GM18499 (cell line): ENCODE results near the gene TGFBR3.

Experiments used
- ATAC-seq: cut with Tn5 transposase; IDR thresholded peaks from one replicate; pipeline ENCODE4 v1.9.1; 2021; ENCODE audit warnings: moderate number of reproducible peaks; ENCODE audit not compliant: insufficient read depth, unreplicated experiment

Gene TGFBR3

DNA sequence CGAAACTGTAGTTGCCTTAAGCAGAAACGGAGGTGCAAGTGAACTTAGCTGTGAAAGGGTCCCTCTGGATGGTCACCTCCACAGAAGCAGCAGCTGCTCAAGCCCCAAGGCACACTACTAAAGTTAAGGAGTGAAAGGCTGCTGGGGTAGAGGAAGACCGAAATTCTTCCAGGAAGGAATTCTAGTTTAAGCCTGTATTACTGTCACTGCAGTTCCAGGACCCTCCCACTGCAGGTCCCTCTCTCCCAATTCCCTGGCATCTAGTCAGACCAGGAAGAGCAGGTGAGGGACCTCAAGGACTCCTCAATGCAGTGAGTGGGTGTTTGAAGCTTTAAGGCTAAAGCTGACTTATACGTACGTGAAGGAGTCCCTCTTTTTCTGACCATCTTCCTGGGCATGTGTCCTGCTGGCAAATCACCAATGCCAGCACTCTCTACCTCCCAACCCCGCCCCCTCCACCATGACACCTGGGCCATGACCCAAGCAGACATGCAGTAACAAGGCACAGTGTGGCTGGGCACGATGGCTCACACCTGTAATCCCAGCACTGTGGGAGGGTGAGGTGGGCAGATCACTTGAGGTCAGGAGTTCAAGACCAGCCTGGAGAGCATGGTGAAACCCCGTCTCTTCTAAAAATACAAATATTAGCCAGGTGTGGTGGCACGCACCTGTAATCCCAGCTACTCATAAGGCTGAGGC lies 57.2 kb downstream of the TGFBR3 start:
- no peak for ATAC-seq

DNA sequence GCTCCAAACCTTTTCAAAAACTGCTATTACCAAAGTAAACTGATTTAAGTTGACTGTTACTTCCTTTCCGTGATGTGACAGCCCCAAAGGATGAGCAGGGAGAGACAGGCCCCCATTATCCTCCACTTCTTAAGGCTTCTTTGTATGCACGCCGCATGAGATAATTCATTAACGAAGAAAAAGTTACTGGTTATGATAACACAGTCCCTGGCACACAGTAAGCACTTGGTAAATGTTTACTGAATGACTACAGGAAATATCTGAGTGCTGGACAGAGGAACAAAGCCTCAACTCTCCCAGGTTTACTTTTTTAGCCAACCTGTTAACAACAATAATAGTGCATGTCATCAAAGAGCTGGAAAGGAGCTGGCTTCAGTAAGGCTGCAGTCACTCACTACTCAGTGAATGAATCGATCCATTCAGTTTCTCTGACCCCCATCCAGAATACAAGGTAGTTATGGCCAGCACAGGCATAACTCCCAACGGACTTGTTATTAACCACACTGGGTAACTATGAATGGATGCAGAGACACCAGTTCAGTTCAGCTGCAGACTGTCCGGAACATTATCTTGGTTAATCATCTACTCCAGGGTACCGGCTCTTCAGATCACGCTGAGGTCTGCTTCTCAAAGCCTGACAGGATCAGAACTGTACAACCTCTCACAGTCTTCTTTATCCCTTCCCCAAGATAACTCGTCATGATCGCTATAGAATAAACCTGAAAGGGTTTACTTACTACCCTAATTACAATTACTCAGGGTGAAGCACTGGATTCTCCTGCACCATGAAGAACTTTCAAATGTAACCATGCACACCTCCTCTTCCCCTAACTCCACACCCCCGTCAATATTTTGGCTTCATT lies 58.3 kb downstream of the TGFBR3 start:
- ATAC-seq, result no peak

DNA sequence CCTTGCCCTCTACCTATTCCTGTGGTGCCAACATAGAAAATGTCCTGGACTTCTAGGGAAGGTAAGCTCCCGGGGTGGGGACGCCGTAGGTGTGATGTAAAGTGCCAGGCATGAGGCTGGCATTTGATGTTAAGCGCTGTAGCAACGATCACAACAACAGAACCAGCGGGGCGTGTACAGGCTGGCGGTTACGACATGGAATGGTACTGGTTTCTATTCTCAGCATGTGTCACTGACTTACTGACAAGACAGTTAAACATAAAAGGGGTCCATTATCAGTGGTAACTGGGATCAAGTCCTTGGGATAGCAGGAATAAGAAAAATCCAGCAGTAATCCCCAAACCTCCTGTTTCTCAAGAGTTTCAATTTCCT lies 58.9 kb downstream of the TGFBR3 start:
- peak; percentile 43 for ATAC-seq

DNA sequence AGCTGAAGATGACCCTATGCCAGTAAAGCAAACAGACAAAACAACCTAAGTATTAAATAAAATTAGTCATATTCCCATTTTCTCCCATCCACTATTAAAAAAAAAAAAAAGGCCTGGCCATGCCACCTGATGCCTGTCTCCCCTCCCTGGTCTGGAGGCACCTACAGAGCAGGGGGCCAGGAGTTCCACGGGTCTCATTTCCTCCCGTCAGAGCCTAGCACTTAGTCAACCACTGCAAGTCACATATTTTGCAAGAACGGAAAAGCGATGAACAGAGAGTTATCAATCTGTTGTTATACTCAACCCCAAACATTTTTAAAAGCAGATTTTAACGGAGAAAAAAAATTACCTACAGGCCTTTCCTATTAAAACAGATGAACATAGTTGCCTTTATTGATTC lies 59.3 kb downstream of the TGFBR3 start:
- no peak for ATAC-seq

DNA sequence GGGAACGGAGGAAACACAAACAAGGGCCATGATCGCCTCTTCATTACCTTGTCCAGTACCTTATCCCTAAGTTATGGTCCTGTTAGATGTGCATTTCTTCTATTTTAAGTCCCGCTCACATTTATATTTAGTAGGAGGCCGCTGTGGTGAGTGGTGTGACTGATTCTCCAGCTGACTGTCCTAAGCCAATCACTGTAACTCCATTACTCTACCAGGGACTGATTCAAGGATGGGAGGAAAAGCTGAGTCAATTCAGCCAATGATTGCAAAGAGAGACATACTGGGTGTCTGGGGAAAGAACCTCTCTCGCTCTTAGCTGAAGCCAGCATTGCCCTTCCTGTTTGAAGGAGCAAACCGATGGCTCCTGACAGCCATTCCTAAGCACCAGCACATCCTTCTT lies 59.7 kb downstream of the TGFBR3 start:
- no peak for ATAC-seq

DNA sequence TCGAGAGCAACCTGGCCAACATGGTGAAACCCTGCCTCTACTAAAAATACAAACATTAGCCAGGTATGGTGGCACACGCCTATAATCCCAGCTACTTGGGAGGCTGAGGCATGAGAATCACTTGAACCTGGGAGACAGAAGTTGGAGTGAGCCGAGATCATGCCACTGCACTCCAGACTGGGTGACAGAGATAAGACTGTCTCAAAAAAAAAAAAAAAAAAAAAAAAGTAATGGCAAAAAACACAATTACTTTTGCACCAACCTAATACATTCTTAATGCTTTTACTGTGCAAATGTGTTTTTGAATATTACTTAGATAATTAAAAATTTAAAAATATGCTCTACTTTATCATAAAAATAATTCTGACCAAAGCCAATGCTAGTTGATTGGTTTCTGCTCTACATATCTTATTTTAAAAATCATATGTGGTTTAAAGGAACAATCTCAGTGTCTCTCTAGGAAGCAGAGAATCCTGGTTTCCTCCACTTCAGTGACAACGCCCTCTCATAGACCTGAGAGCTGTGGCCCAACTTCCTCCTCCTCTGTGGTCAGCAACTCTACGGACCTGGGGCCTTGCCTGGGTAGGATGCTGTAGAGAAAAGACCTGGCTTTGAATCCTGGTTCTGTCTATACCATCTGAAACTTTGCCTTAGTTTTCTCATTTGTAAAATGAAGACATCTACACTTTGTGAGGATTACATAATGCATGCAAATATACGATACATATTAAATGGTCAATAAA lies 64.7 kb downstream of the TGFBR3 start:
- ATAC-seq, result no peak

DNA sequence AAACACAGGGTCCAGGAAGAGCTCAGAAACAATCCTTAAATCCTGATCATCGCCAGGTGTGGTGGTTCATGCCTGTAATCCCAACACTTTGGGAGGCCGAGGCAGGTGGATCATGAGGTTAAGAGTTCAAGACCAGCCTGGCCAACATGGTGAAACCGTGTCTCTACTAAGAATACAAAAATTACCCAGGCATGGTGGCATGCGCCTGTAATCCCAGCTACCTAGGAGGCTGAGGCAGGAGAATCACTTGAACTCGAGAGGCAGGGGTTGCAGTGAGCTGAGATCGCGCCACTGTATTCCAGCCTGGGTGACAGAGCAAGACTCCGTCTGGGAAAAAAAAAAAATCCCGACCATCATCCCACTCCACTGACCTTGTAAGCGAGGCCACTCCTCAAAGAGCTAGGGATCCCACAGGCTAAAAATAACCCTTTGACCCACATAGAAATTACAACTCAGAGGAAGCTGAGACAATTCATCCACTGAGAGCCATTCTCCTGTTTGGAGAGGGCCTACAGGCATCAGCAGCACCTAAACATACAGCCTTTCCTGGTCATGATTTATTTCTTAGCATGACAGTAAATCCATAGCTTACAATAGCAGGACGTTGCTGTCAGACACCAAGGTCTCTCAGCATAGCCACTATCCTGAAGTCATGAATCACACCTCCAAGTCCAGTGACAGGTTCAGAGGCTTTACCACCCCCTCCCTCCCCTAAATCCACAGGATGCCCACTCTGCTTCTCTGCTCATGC lies 66.7 kb downstream of the TGFBR3 start:
- ATAC-seq, result no peak

DNA sequence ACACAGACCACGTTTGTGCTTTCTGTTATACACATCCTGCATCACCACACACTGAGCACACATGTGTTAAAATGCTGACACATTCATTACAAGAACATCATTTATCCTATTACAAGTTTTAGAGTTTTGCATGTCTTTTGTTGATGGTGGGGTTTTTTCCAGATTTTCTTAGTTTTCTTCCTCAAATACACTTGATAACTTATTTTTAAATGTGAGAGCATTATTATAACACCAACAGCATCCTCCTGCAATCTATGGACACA lies 67.3 kb downstream of the TGFBR3 start:
- no peak for ATAC-seq

DNA sequence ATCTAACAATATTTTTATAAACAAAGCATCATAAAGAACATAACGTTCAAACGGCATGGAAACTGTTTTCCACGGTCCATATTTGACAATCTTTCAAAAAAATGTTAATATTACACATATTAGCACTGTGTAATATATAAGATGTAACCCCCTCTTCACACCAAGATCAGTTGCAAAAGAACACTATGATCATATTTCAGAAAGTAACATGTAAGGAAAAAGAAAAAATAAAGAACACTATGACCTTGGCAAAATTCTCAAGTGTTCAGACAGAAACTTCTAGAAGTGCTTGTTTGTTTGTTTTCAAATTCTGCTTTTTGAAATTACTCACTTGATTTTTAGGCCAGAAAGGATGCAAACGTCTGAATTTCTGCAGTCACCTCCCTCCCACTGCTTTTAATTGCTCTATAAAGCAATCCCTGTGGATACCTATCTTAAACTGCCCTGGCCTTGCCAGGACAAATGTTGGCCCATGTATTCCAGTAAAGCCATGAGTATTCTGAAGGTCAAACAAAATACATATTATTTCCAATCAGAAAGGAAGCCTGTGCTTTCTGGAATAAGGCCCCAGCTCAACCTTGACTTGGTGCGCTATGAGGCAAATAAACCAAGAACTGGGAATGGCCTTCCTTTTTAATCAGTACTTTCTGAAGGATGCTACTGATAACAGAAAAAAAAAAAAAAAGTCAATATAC lies 68.6 kb downstream of the TGFBR3 start:
- no peak for ATAC-seq

DNA sequence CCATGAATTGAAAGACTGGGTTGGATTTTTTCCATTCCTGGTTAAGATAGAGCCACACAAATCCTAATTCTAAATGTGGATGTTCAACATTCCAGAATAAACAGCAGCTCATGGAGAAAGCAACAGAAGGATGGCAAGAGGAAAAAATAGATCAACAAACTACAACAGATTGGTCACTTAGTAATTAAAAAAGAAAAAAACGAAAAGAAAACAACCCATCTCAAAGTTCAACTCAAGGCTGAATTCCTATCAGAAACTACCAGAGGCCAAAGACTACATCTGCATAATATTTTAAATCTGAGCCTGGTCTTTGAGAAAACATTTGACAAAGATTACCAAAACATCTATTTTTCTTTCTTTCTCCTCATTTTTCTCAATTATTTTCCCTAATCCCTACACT lies 69.9 kb downstream of the TGFBR3 start:
- no peak for ATAC-seq

DNA sequence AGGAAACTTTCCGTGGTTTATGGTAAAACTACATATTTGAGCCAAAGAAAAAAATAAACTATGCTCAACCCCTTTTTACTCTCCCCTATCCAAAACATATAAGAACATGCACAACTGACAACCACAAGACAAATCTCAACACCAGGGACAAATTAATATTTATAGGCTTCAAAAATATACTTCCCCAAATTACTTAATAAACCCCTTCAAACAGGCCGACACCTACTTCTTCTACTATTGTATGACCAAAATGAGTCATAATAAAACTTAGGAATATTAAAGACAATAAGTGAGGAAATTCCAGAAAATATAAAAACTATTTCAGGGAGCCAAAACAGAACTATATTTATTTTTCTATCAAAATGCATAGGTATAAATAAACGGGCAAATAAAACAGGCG lies 71.5 kb downstream of the TGFBR3 start:
- no peak for ATAC-seq

DNA sequence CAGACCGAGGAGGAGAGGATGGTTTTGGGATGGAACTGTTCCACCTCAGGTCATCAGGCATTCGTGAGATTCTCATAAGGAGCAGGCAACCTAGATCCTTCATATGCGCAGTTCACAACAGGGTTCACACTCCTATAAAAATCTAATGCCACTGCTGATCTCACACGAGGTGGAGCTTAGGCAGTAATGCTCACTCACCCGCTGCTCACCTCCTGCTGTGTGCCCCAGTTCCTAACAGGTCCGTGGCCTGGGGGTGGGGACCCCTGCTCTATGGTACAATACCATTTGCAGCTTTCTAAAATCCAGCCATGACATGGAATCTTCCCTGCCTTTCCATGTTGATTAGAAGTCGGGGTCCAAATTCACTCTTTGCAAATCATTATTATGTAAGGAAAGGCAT lies 72.1 kb downstream of the TGFBR3 start:
- no peak for ATAC-seq

DNA sequence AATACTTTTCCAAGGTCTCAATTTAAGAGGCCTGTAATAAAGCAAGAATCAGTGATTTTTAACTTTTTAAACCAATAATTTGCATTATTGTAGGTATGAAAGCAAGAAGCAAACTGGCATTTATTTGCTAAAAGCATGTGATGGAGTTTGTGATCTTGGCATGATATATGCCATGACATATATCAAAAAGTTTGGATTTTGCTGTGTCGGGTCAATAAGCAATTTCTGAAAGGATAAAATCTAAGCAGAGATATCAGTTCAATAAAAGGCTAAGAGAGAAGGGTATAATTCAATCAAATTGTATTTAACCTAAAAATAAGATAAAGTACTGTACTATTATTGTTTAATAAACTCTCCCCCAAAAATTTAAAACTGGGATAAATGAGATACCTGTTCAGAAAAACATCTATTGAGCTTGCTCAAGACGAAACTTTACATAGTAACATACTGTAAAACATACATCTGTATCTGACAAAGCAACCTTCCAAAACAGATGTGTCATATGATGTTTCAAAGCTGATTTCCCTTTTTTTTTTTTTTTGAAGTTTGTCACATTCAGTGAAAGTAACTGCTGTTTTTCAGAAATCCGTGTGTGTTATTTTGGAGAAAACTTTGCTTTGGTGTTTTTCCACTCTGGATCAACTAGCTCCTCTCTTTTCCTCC lies 74.5 kb downstream of the TGFBR3 start:
- ATAC-seq, result no peak

DNA sequence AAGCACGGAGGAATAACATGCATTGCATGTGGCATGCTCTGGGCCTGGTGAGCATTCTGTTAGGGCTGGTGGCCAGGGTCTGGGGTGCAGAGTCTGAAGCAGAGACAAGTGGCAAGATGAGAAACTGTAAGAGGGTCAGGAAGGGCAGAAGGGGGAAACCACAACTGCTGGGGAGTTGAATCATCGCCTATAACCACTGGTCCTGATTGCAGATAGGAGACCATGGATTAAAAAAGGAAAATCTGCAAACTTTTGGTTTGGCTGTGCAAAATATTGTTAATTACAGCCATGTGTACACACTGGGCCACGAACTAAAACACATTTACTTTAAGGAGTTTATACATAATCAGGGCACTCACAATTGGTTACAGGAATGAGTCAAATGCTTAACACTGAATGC lies 76.6 kb downstream of the TGFBR3 start:
- no peak for ATAC-seq

DNA sequence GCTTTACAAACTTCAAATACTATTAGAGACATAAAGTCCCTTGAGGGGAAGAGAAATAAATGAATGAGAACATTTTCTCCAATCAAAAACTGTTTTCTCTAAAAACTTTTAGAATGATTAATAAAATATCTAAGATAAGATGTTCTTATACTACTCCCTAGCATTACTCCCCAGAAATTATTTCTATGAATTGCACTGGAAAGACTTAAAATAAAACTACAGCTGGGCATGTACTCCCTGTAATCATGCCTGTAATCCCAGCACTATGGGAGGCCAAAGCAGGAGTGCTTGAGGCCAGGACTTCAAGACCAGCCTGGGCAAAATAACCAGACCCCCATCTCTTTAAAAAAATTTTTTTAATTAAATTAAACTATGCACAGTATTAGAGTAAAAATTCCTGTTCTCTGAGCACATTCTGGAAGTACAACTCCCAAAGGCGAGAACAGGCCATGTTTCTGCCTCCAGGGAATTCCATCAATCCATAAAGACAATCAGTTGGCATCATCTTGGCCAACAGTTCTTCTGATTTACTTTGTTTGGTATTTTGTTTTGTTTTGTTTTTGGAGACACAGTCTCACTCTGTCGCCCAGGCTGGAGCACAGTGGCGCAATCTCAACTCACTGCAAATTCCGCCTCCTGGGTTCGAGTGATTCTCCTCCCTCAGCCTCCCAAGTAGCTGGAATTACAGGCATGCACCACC lies 77.9 kb downstream of the TGFBR3 start:
- no peak for ATAC-seq

DNA sequence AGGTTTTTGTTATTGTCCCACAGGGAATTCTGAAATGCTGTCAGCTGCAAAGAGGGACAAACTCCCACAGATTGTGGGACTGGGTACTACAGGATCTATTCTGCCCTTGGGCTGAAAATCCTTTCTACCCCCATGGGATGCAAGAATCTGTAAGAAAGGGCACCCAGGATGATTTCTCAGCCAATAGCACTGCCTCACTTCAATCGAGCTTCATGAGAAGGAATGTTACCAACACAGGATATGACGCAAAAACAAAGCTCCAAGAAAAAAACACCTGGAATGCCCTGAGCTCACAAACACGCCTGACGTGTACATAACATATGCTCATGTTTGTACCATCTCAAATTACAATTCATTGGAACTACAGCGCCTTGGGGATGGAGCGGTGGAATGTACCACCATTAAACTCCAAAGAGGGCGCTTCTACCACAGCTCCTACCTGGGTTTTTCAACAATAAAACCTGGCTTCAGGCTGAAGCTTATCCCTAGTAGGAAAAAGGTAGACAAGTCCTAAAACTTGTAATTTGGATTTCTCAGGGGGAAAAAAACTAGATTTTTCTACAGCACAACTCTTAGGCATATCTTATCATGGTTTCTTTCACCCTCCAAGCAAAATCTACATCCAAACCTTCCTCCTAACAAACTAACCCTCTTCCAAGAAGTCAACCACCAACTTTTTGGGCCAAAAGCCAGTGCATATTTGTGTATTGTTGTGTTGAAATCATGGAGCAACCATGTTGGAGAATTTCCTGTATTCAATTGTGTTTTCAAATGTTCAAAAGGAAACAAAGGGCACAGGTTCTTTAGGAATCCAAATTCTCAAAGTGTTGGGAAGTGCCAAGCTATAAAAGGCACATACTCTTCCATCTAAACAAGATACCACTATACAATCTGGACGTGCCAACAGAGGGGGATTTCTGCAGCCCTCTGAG lies 78.9 kb downstream of the TGFBR3 start:
- no peak for ATAC-seq

DNA sequence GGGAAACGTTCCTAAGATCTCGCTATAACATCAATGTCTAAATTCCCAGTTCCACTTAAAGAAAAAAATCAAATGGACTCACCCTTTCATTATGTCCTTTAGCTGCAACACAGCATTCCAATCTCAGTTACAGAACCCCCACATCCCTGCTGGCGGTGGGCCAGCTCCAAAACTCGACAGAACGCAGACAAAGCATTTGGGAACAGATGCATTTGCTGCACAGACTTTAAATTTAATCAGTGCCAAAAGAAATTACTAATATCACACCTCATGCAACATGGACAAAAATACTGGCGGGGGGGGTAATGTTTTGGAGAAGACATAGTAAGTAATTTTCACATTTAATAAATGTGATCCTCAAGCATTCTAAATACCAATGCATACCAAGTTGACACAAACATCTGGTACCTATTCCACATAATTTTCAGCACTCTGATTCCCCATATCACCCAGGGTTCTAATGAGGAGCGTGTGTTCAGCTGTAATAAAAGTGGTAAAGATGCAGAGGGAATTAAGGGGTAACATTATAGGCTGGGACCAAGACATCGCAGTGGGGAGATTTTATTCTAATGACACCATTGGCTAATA lies 79.7 kb downstream of the TGFBR3 start:
- ATAC-seq, result no peak

DNA sequence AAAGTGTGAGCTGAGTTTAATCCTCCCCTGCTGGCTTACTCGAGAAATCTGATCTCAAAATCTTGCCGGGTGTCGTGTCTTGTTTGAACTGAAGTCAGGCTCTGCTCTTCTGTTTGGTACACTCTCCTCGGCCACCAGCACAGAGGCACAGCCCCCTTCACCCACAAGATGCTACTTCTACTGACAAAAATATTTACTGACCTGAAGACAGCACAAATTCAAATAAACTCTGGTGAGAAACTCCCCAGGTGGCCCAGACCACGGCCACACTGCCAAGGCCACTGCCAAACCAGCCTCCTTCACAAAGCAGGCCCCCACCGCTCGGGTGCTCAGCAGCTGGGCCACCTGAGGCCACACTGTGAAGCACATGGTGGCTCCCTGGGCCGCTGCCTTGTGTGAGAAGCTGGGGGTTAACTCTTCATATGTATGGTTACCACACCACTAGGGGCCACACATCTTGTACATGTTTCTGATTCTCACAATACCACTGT lies 80.6 kb downstream of the TGFBR3 start:
- no peak for ATAC-seq
